ENCODE data around the gene SLC39A8.

Gene SLC39A8

GRCh38 chr4:102230194-102230593, 115.1 kb downstream of the SLC39A8 start:
- DNase-seq (ENCODE audit: low read depth in 2 of 2): no peak

GRCh38 chr4:102227388-102227787, 117.9 kb downstream of the SLC39A8 start:
- no peak for DNase-seq (ENCODE audit: low read depth in 2 of 2)

- no peak for DNase-seq (ENCODE audit: low read depth in 2 of 2)
Observed at GRCh38 chr4:102223461-102223860, 121.8 kb downstream of the SLC39A8 start.

- DNase-seq (ENCODE audit: low read depth in 2 of 2): no peak
Observed at GRCh38 chr4:102222838-102223409, 122.4 kb downstream of the SLC39A8 start.

- no peak for DNase-seq (ENCODE audit: low read depth in 2 of 2)
Observed at GRCh38 chr4:102219129-102219528, 126.2 kb downstream of the SLC39A8 start.

GRCh38 chr4:102218656-102219055, 126.6 kb downstream of the SLC39A8 start:
- no peak for DNase-seq (ENCODE audit: low read depth in 2 of 2)

GRCh38 chr4:102217775-102218355, 127.4 kb downstream of the SLC39A8 start:
- no peak for DNase-seq (ENCODE audit: low read depth in 2 of 2)

- no peak for DNase-seq (ENCODE audit: low read depth in 2 of 2)
Observed at GRCh38 chr4:102217345-102217744, 127.9 kb downstream of the SLC39A8 start.

- DNase-seq (ENCODE audit: low read depth in 2 of 2): no peak
Observed at GRCh38 chr4:102216666-102217065, 128.6 kb downstream of the SLC39A8 start.

GRCh38 chr4:102213031-102213430, 132.3 kb downstream of the SLC39A8 start:
- DNase-seq (ENCODE audit: low read depth in 2 of 2): no peak

Measured in stimulated activated CD8-positive, alpha-beta memory T cell treated with anti-CD3 and anti-CD28 coated beads, Interleukin-15, amount 100 ng/mL, for 4 hours (primary cell).